Colonic mucosa (tissue), 4 donors: ENCODE measurements around the gene DYNLT1. TPM values are rescaled to one million over a fixed set of nuclear protein-coding genes. Genes with fewer than 3 reads are reported as not detected.

Experiments
- DNase-seq: peaks from one replicate; pipeline ENCODE4 v3.0.0-alpha.2; 2020
- H3K27ac ChIP-seq: fragments of 200-600 bp; one replicate; pipeline ENCODE4 v1.8.0; 2021
- H3K27me3 ChIP-seq: fragments of 200-600 bp; one replicate; pipeline ENCODE4 v1.8.0; 2021
- H3K36me3 ChIP-seq: fragments of 200-600 bp; one replicate; pipeline ENCODE4 v1.8.0; 2021
- H3K4me1 ChIP-seq: fragments of 200-600 bp; one replicate; pipeline ENCODE4 v1.8.0; 2021; ENCODE audit warnings: mild to moderate bottlenecking
- H3K4me3 ChIP-seq: fragments of 200-600 bp; one replicate; pipeline ENCODE4 v1.8.0; 2021
- H3K9ac ChIP-seq, 2 donors: one replicate each; pipeline ENCODE4 v1.7.0; 2013; ENCODE audit warnings: control low read depth in 2 of 2, low read depth in 2 of 2, low read length in 2 of 2
- H3K9me3 ChIP-seq: fragments of 200-600 bp; one replicate; pipeline ENCODE4 v1.8.0; 2021
- CTCF ChIP-seq: fragments of 200-600 bp; IDR thresholded peaks from one replicate; pipeline ENCODE4 v1.8.0; 2022; ENCODE audit warnings: antibody characterized with exemption, mild to moderate bottlenecking
- intact Hi-C: fragments of 100-400 bp; cut with DNase I; formaldehyde crosslinking; loops from one replicate; pipeline ENCODE4 v1.14.1; 2022
- total RNA-seq, 2 donors: library from RNA; stranded (reverse); fragmentation: NEBNext Ultra II Directional in 1 of 2; extraction: Animal tissue kit (Norgen Biotek cat#: 25700) in 1 of 2; gene quantifications; one replicate each; pipeline ENCODE4 v1.2.1, GENCODE V29; 2021
- donor health status: healthy.
- donor health status: DM: no; HTN: no; CAD: no.
- donor health status: DM: no; HTN: no; CAD: no.

DYNLT1 gene
- total RNA-seq, 2 donors from 2014 or later: 140 to 166 TPM

DNA sequence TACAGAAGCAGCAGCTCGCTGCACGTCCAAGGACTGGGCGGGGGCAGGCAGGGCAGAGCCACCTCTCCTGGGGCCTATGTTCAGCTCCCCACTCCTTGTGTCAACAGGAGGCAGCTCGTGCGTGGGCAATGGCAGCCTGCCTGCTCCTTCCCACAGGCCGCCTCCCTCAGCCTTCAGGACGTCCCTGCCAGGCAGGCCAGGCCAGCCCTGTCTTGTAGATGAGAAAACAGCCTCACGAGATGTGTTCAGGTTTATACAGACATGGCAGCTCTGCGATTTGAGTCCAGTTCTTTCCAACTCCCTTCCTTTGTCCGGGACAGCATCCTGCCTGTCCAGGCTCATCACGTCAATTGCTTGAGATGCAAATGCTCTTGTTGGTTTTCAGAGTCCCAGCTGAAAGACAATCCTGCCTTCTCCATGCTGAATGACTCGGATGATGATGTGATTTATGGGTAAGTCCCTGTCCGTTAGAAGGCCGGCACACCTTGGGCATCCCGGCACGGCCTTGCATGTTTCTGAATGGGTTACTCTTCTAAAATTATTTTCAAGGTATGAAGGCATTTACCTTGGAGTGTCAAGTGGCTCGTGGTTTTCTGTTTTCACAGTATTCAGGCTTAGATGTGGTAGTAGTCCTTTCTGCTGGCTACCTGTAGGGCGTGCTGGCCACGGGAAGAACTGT lies 13.5 kb downstream of the DYNLT1 start:
- no peak for TF ChIP-seq CTCF
- Histone ChIP-seq H3K27ac (peak overlapping the region; percentile 55), H3K36me3 (no peaks in the 10 kb centered on the region), H3K27me3 (no peaks in the 10 kb centered on the region), H3K9me3 (no peaks in the 10 kb centered on the region), H3K4me1 (peaks cover 8% of the 10 kb centered on the region), H3K9ac (peak overlapping the region in 1 of 2 donors; percentile 32), H3K4me3 (no peak overlapping the region)
- intact Hi-C loops: no loop called here
- DNase-seq: peak; percentile 61

GRCh38 chr6:158629367-158630221 lies 14.9 kb downstream of the DYNLT1 start:
- peak; percentile 15 for DNase-seq
- Histone ChIP-seq H3K9me3 (no peaks in the 10 kb centered on the region), H3K27ac (no peak overlapping the region), H3K4me3 (no peak overlapping the region), H3K4me1 (peaks cover 8% of the 10 kb centered on the region), H3K27me3 (no peaks in the 10 kb centered on the region), H3K36me3 (no peaks in the 10 kb centered on the region), H3K9ac (no peak overlapping the region)
- intact Hi-C loops: no loop called here
- TF ChIP-seq CTCF: no peak

GRCh38 chr6:158628542-158628941 lies 16.0 kb downstream of the DYNLT1 start:
- intact Hi-C loops: no loop called here
- Histone ChIP-seq H3K27ac (no peak overlapping the region), H3K9me3 (no peaks in the 10 kb centered on the region), H3K27me3 (no peaks in the 10 kb centered on the region), H3K4me3 (no peak overlapping the region), H3K36me3 (no peaks in the 10 kb centered on the region), H3K4me1 (peaks cover 8% of the 10 kb centered on the region), H3K9ac (no peak overlapping the region)
- peak; percentile 14 for DNase-seq
- TF ChIP-seq CTCF: no peak

- Histone ChIP-seq H3K9me3 (no peaks in the 10 kb centered on the region), H3K4me1 (peaks cover 8% of the 10 kb centered on the region), H3K9ac (no peak overlapping the region), H3K27me3 (no peaks in the 10 kb centered on the region), H3K27ac (no peak overlapping the region), H3K4me3 (no peak overlapping the region), H3K36me3 (no peaks in the 10 kb centered on the region)
- no peak for TF ChIP-seq CTCF
- no peak for DNase-seq
- intact Hi-C loops: no loop called here
Observed at GRCh38 chr6:158627940-158628211, 16.7 kb downstream of the DYNLT1 start.

DNA sequence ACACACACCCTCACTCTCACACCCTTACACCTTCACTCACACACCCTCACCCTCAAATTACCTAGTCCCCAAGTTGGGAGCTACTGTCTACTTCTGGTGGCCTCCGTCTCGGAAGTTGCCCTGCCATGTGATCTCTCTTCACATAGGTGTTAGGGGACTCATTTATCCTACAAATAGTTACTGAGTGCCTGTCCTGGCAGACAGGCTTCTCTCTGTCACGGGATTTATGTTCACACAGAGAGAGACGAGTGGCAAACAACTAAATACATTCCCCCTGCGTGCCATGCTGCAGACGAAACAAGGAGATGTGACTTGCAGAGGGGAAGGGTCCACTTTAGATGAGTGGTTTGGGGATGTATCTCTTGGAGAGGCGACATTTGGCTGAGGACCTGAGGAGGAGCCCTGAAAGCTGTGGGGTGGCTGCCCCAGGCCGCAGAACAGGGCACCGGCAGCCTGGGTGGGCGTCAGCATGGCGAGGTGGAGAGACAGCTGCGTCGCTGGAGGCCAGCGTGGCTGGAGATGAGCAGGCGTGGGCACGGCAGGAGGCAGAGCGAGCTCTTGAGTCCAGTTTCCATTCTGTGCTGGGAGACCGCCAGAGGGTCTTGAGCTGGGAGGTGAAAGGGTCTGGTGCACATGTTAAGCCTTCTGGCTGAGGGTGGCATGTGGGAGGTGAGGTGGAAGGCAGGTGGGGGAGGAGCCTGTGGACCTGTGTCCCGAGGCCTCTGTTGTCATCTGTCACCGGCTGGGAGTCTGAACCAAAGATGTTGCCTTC lies 17.2 kb downstream of the DYNLT1 start:
- Histone ChIP-seq H3K36me3 (no peaks in the 10 kb centered on the region), H3K4me3 (no peak overlapping the region), H3K4me1 (peaks cover 8% of the 10 kb centered on the region), H3K27me3 (no peaks in the 10 kb centered on the region), H3K9ac (no peak overlapping the region), H3K27ac (no peak overlapping the region), H3K9me3 (no peaks in the 10 kb centered on the region)
- intact Hi-C loops: no loop called here
- DNase-seq: peak; percentile 15
- no peak for TF ChIP-seq CTCF
